ENCODE results near the gene ZMIZ2.

DNA sequence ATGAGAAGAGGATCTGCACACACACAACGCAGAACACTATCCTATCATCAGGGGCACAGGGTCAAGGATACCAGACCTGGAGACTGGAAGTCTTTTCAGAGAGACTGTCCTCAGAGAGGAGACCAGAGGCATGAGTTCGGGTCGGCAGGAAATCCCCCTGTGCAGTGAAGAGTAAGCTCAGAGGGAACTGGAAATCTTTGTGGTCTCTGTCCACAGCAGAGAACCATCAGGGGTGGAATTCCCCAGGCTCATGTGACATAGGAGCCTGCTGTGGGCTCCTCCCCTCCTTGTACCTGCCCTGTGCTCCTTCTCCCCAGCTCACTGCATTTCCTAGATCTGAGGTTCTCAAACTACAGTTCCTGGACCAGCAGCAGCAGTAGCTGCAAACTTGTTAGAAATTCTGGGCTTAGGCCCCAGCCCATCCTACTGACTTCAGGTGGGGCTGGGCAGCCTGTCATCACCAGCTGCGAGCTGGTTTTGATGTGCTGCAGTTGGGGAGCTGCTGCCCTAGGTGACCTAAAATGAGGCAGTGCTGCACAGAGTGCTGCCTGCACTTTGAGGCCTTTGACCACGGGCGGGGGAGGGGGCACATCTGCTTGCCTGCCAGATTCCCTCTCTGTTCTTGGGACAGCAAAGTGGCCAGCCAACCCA is 2.4 kb downstream of the ZMIZ2 start:
- TF ChIP-seq, protein P1, sequence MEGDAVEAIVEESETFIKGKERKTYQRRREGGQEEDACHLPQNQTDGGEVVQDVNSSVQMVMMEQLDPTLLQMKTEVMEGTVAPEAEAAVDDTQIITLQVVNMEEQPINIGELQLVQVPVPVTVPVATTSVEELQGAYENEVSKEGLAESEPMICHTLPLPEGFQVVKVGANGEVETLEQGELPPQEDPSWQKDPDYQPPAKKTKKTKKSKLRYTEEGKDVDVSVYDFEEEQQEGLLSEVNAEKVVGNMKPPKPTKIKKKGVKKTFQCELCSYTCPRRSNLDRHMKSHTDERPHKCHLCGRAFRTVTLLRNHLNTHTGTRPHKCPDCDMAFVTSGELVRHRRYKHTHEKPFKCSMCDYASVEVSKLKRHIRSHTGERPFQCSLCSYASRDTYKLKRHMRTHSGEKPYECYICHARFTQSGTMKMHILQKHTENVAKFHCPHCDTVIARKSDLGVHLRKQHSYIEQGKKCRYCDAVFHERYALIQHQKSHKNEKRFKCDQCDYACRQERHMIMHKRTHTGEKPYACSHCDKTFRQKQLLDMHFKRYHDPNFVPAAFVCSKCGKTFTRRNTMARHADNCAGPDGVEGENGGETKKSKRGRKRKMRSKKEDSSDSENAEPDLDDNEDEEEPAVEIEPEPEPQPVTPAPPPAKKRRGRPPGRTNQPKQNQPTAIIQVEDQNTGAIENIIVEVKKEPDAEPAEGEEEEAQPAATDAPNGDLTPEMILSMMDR (IDR thresholded peaks at IDR 0.05): no peak
- no peak for TF ChIP-seq ZFX (IDR thresholded peaks at IDR 0.05; ENCODE audit: borderline replicate concordance)
